Measurements from ENCODE around the gene EPRS1.
"Not testable (repeated sequence)": the region's sequence is repeated elsewhere in the genome, so short reads cannot be mapped to it uniquely, and the experiment has no call there.

EPRS1 gene

DNA sequence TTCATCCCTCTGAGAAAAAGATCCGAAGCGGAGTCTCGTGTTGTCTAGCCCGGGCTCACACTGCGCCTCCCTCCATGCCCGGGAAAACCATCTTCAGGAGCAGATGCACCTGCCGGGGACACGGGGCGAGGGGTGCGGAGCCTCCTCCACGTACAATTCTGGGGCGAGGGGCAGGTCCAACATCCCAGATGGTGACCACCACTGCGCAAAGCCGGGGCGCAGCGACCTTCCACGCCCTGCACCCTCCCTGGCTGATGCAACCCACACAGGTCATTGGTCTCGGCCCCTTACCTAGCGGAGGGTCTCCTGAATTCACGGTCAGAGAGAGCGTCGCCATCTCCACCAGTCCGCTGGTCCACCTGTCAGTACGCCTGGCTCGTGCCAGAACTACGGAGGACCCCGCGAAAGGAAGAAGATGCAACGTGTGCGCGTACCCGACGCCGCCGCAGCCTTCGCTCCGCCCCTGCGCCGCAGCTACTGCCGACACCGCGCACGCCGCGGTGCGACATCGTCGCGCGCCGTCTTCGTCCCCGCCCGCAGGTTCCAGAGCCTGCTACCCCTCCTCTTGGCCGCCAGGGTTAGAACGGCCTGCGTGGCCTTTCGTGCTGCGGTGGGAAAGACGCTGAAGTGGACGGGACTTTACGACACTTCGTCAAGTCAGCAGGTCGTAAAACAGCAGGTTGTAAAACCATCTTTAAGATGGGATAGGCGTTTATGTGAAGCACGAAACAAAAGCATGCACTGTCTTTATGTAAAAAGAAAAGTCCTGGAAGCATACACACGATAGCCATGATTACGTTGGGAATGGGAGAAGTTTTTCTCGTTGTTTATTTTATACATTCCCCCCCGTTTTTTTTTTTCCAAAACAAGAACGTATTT, at the start of gene EPRS1:
Gene EPRS1 (minus strand): TSS at position 454 of the 879 bp plus-strand sequence. CDS start 117 bp downstream, at position 337.
- peak; percentile 92 for DNase-seq (ENCODE audit: low read depth)

DNA sequence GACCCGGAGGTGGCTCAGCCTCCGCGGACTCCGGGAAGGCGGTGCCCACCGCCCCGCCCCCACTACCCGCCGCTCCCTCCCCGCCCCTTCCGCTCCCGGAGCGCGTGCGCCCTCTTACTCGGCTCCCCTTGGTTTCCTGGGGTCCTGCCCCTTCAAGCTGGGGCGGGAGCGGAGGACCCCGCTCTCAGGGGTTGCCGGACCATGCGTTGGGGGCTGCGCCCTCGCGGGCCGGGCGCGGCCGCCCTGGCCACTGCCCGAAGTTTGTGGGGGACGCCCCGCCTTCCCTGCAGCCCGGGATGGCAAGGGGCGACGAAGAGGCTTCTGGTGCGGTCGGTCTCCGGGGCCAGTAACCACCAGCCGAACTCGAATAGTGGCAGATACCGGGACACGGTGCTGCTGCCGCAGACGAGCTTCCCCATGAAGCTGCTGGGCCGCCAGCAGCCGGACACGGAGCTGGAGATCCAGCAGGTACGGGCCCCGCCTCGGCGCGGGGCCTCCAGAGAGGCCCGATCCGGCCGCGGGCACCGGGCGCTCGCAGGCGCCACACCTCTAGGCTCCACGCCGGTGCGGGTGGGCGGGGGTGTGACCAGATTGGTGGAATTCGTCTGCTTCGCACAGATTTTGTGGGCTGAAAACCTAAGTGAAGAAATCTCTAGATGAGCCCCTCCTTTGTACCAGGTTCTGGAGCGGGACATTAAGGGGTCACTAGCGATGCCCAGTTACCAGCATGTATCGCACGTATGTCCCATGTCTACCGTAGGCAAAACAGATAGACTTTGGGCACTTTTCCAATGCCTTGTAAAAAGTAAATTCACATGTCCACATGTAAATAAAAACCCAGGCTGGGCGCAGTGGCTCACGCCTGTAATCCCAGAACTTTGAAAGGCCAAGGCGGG, 48.0 kb upstream of the EPRS1 start, which contains the start of gene IARS2:
Gene IARS2 (plus strand): TSS at position 117 of the 896 bp plus-strand sequence. CDS start 85 bp downstream, at position 202.
- DNase-seq (ENCODE audit: low read depth), result peak; percentile 87

DNA sequence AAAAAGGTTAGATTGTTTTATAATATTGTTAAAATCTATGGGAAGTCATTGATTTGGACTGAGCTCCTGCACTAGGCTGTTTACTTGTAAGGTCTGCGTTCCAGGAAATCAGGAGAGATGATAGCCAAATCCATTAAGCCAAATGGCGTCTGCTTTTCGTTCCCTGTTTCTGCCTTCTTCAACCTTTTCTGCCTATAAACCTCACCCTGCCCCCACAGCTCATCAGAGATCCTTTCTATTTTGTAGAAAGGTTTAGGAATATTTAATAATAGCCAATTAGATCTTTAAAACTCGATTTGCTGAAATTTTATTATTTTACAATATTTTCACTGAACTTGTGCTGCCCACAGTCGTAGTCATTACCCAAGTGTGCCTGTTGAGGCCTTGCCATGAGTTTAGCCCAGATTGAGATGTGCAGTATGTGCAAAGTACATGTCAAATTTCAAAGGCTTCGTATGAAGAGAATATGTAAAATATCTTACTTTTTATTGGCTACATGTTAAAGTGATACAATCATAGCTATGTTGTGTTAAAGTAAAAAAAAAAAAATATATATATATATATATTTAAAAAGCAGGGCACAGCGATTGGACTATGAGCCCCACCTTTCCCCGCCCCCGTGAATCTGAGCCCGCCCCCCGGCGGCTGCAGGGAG, 47.2 kb upstream of the EPRS1 start:
- no peak for DNase-seq (ENCODE audit: low read depth)

DNA sequence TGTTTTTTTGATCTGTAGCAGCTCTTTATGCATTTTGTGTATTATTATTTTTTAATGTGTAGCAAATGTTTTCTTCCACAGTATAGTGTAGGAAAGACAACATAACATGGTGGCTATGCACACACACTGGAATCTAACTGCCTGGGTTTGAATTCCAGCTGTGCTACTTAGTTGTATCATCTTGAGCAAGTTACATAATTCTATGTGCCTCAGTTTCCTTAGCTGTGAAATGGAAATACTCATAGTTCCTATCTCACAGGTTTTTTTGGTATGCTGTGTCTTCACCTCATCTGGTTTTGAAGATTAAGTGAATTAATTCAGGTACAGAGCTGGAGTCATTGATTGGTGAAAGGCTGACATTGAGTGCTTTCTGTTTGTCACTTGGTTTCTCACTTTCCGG, 46.4 kb upstream of the EPRS1 start:
- DNase-seq (ENCODE audit: low read depth), result no peak

DNA sequence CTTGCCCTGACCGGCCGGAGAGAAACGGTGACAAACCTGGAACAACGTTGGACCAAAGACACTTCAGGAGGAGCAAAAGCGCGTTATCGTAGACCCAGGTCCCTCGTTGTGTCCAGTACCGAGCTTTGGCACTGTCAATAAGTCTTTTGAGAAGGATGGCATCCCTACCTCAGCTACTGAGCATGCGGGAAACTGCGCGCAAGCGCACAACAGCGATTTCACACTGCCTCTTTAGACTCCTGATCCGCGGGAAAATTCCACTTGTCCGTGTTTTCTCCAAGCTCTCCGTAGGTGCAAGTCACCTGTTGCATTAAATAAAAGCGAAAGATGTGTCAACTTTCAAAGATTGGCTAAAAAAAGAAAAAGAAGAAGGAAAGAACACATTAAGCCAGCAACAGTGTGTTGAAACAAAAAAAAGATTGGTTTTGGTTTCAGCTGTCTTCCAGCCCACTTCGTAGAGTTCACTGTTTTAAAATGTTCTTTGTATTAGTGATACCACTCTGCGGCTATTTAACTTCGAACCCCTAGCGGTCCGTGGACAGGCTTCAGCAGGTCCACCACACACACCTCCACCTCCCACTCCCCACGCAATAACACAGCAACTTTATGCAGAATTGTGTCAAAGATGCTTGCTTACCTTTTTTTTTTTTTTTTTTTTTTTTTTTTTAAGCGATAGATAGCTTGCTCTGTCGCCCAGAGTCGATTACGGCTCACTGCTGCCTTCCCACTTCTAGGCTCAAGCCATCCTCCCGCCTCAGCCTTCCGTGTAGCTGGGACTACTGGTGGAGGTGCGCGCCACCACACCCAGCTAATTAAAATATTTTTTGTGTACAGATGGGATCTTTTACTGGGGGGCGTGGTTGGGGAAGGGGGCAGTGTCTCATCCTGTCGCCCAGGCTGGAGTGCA, 43.6 kb upstream of the EPRS1 start, which contains the start of gene BPNT1:
Gene BPNT1 (minus strand): TSS at position 139 of the 907 bp plus-strand sequence. CDS start 9,942 bp downstream, outside the sequence.
- DNase-seq (ENCODE audit: low read depth), result peak; percentile 90

DNA sequence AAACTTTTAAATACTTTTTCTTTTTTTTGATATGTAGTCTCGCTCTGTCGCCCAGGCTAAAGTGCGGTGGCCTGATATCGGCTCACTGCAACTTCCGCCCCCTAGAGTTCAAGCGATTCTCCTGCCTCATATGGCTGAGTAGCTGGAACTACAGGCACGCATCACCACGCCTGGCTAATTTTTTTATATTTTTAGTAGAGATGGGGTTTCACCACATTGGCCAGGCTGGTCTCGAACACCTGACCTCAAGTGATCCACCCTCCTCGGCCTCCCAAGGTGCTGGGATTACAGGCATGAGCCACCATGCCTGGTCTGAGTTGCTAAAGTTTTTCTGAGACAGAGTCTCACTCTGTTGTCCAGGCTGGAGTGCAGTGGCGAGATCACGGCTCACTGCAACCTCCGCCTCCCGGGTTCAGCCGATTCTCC, 40.0 kb upstream of the EPRS1 start:
- not testable (repeated sequence) for DNase-seq (ENCODE audit: low read depth)

DNA sequence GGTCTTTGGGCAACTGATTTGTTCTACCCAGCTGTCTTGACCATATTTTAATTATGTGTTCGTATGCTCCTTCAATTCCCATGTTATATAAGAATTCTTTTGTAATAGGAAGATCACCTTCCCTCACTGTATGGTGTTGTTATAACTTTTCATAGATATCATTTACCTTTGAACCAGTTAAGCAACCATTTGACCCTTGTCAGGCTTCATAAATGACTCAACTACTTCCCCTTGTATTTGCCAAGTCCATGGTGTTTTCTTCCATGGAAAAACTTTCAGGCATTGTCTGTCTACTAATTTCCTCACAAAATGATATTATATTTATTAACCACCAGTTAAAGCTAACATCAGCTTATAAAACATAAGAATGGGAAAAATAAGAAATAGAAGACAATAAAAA, 38.2 kb upstream of the EPRS1 start:
- DNase-seq (ENCODE audit: low read depth), result no peak

DNA sequence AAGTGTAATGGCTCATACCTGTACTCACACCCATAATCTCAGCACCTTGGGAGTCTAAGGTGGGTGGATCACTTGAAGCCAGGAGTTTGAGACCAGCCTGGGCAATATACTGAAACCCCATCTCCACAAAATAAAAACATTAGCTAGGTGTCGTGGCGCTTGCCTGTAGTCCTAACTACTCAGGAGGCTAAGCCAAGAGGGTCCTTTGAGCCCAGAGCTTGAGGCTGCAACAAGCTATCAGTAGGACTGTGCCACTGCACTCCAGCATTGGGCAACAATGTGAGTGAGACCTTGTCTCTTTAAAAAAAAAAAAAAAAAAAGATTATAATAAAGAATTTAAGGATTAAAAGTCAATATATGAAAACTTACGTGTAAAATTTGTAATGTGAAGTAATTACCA, 31.6 kb upstream of the EPRS1 start:
- no peak for DNase-seq (ENCODE audit: low read depth)

DNA sequence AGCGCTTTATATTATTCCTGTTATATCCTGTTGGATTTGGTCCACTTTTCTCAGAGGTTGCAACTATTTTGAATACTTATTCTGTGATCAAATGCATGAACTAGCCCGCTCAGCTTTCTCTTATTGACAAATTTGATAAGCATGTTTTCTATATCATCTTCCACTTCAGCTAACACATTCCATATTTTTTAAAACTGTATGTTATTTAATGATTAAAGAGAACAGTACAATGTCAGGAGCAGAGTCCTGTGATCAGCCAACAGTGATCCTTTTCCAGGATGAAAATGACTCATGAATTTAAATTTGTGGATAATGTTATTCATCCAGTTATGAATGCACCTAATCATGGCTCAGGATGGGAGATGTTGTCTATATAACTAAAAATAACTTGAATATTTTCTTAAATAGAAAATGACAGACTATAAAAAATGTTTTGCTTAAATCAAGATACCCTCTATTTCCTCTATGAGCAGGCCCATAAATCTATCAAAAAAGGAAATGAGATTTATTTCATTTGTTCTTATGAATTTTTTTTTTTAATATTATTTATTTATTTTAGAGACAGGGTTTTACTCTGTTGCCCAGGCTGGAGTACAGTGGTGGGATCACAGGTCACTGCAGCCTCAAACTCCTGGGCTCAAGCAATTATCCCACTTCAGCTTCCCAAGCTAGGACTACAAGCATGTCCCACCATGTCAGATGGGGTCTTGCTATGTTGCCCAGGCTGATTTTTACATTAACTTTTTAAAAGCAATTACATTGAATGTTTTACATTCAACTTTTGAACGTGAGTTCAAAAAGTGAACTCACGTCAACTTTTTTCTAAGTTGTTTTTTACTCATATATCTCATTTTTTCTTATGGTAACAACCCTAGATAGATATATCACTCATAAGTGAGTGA, 30.8 kb upstream of the EPRS1 start:
- no peak for DNase-seq (ENCODE audit: low read depth)

DNA sequence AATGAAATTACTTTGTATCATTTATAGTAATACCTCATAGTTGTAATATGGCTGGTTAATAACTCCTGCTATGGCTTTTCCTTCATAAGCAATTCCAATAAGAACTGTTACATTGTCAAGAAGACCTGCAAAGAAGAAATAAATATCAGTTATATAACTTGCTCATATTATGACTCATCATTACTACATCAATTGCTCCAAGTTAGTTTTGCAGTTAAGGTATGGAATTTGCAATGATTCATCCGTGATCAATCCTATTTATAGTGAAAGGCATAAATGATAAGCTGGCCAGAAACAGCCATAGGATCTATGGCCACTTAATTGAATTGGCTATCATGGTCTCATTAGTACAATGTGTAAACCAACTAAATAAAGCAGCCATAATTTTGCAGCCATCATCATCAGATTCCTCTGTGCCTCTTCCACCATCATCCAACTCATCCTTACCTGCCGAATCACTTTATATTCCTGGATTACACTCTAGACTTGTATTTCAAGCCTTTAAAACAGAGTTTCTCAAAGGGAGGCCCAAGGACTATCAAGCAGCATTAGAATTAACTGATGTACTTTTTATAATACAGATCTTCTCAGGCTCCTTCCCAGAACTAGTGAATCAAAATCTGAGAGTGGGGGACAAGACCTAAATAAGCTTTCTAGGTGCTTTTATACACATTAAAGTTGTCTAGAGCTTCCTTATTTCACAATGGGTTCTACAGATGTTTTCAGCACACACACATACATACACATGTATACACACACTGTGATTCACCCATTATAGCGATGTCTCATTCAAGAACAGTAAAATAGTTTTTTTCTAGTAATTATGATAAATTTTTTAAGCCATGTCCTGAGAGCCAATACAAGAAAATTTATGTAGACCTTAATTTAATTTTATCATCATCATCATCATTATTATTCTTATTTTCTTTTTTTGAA, 21.2 kb upstream of the EPRS1 start:
- DNase-seq (ENCODE audit: low read depth), result no peak

DNA sequence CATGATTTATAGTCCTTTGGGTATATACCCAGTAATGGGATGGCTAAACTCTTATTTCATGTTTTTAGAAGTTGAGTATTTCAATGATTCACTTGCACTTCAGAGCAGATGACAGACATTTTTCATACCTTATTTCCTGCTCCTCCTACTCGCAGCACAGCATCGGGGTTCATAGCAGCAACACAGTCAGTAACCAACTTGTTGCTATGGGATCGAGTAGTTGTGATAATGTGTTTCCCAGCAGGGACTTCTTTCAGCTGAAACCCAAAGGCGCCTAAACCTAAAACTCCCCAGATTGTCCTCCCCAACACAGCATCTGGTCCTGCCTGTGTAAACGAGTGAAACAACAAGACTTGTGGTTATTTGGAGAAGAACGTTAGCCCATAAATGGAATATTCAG, 16.3 kb upstream of the EPRS1 start:
- DNase-seq (ENCODE audit: low read depth), result no peak

DNA sequence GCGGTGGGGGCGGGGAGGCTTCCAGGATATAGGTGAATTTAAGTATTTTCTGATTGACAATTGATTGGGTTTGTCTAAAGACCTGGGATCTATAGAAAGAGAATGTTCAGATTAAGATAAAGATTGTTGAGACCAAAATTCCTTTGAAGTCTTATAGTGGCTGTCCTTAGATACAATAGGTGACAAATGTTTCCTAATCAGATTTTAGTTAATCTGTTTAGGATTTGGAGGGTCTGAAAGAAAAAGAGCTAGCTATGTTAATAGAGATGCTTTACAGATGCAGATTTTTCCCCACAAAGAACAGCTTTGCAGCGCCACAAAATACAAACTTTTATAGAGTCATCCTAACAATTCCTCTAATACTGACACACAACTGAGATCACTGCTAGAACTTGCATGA, 14.6 kb upstream of the EPRS1 start:
- DNase-seq (ENCODE audit: low read depth), result no peak

DNA sequence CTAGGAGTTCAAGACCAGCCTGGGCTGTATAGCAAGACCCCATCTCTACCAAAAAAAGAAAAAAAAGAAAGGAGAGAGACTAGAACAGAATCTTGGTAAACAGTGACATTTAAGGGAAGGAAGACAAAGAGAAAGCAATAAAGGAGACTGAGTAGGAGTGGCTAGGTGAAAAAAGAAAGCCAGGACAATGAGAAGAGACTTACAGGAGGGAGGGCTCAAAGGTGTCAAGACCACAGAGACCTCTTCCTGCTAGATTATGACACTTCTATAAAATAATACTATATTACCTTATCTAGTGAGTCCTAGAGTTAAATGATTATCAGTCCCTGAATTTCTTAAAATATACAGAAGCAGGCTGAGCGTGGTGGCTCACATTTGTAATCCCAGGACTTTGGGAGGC, 10.1 kb upstream of the EPRS1 start:
- DNase-seq (ENCODE audit: low read depth), result no peak

DNA sequence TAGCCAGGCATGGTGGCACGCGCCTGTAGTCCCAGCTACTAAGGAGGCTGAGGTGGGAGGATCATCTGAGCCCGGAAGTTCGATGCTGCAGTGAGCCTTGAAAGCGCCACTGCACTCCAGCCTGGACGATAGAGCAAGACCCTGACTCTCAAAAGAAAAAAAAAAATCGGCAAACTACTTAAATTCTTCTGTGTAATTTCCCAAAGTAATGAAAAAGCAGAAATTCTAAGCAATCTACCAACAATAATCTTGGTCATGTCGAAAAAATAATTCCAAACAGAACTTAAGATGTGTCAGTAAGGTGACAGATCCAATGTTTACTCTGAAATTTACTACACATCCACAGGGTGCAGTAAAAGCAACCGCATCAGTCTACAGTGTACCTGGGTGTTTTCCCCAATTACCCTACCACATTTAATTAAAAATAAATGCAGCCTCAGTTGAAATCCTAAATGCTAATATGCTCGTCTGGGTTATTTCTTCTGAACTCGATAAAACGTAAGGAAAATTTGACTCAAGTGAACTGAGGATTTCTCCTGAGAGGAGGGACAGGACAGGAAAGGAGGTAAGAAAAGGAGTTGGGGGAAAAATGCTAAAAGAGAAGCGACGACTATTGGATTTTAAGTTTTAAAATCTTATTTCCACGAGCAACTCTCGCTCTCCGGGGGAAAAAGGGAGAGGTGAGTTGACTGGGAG, 801 bp downstream of the EPRS1 start:
- DNase-seq (ENCODE audit: low read depth), result no peak

DNA sequence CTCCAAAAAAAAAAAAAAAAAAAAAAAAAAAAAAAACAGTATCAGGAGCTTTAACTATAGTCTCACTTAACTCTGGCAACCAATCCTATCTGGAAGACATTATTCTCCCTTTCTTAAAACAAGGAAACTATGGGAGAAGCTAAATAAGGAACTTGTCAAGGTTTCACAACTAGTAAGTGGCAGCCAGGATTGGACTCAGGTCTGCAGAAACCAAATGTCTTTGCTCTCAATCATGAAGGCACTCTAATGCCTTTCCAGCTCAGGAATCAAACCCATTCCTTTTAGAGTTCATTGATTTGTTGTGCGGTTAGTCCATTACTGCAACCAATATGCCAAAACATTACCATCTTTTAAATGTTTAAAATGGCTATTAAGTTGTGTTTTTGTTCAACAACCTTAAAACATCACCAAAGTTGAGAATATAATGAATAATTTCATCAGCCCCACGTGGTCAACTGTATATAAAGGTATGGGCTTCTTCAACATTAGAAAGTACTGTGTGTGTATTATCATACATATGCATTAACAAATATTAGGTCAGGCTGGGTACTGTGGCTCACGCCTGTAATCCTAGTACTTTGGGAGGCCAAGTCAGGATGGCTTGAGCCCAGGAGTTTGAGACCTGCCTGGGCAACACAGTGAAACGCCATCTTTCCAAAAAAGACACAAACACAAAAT, 1.5 kb downstream of the EPRS1 start:
- no peak for DNase-seq (ENCODE audit: low read depth)

DNA sequence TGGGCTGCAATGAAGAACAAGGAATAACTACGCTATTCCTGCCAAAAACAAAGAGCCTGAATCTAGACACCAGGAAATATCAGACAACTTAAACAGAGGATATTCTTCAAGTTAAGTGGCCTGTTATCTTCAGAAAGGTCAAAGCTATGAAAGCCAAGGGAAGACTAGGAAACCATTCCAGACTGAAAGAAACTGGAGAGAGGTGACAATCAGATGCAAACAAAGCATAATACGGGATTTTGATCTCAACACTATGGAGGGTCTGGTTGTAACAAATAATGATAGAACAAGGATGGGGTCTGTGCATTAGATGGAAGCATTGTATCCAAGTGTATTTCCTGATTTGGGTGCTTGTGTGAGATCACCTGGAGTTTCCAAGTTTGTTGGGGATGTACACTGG, 2.7 kb downstream of the EPRS1 start:
- DNase-seq (ENCODE audit: low read depth), result no peak

DNA sequence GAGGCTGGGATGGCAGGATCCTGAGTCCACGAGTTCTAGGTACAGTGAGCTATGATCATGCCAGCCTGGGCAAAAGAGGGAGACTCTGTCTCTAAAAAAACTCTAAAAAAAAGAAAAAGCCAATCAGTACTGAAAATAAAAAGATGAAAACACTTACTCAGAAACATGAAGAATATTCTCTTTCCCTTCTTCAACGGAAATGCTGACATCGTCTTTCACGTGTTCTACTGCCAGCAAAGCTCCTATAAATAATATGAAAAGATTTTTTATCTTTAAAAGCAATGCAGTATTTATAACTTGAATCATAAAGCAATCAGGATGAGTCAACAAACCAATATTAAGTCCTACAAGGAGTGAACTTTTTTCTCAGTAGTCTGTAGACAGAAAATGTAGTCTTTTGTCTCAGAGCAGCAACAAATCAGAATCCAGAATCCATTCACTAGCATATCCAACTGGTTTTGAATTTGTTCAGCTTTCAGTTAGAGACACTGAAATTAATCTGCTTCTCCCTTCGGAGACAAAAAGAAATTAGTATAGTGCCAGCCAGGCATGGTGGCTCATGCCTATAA, 6.2 kb downstream of the EPRS1 start:
- DNase-seq (ENCODE audit: low read depth), result no peak

All from activated T-helper 9 cell treated with anti-CD3 and anti-CD28 coated beads, Interleukin-2, amount 50 U/mL, for 16 hours (primary cell).